ENCODE measurements around the gene DAPK1. TPM values are rescaled to one million over a fixed set of nuclear protein-coding genes. Genes with fewer than 3 reads are reported as not detected.

Gene DAPK1
- total and polyA plus RNA-seq, 2 donors (not counting 3 experiments of a cell fraction or from before 2014, with no cell fraction given): 58.9 to 119 TPM

Small RNA genes lying within 50 kb of the gene (small RNA-seq; reads per million reads assigned to genes)
- gene AL161787.1 (ENCODE audit: insufficient read depth, insufficient read length, low read depth, low replicate concordance): not detected

Other genes starting within 250 kb of the DAPK1 start
- gene CTSL, start 228.3 kb downstream of the DAPK1 start, total RNA-seq: 105 and 107 TPM in 2 replicates
- gene CTSL, start 228.3 kb downstream of the DAPK1 start, polyA plus RNA-seq: 70.0 and 98.4 TPM in 2 replicates